Stomach (tissue), 4 donors: ENCODE data around the gene CIART.

Source experiments
- POLR2A ChIP-seq, 4 donors: fragments of 450-650 bp; IDR thresholded peaks; one replicate each; pipeline ENCODE4 v1.6.1; 2016; ENCODE audit warnings: antibody characterized with exemption in 4 of 4, control low read depth in 2 of 4, mild to moderate bottlenecking in 1 of 4, moderate library complexity in 1 of 4
- POLR2AphosphoS5 ChIP-seq, 3 donors: sonication (generic); formaldehyde crosslinking; IDR thresholded peaks; one replicate each; pipeline ENCODE4 v1.6.1; 2016; ENCODE audit warnings: antibody characterized with exemption in 3 of 3

- no peak for TF ChIP-seq POLR2A (IDR thresholded peaks at IDR 0.05)
- no peak for TF ChIP-seq POLR2AphosphoS5 (IDR thresholded peaks at IDR 0.05)
These were observed 13.1 kb downstream of the CIART start for GRCh38 chr1:150295476-150295875.
